DND-41 (cell line): Measurements from ENCODE around the gene FSD2.
"Not testable (repeated sequence)": the region's sequence is repeated elsewhere in the genome, so short reads cannot be mapped to it uniquely, and the experiment has no call there.

Experiments used
- ATAC-seq: fragments of 200-7000 bp; cut with Tn5 transposase; 3 replicates; pipeline ENCODE4 v1.9.1; 2021; ENCODE audit warnings: low read depth; ENCODE audit not compliant: insufficient read depth
- DNase-seq: peaks from one replicate; pipeline ENCODE4 v3.0.0-alpha.2; 2020
- H2AFZ ChIP-seq: 2 replicates; pipeline ENCODE4 v1.6.0; 2012; ENCODE audit warnings: low read depth, low read length
- H3K27ac ChIP-seq: 2 replicates; pipeline ENCODE4 v1.5.1; 2012; ENCODE audit warnings: low read length, inconsistent platforms
- H3K27me3 ChIP-seq: fragments of 200-600 bp; sonication (generic); 2 replicates; pipeline ENCODE4 v1.6.0; 2012; ENCODE audit warnings: low read length, mild to moderate bottlenecking, inconsistent platforms; ENCODE audit not compliant: insufficient read depth, poor library complexity
- H3K36me3 ChIP-seq: 2 replicates; pipeline ENCODE4 v1.5.1; 2012; ENCODE audit warnings: low read length, inconsistent platforms; ENCODE audit not compliant: insufficient read depth
- H3K4me1 ChIP-seq: 2 replicates; pipeline ENCODE4 v1.5.1; 2012; ENCODE audit warnings: mild to moderate bottlenecking, low read length; ENCODE audit not compliant: insufficient read depth
- H3K4me2 ChIP-seq: 2 replicates; pipeline ENCODE4 v1.6.0; 2012; ENCODE audit warnings: mild to moderate bottlenecking, moderate library complexity, low read length, inconsistent platforms; ENCODE audit not compliant: insufficient read depth
- H3K4me3 ChIP-seq, 2 experiments: fragments of 200-600 bp in 1 of 2; shearing (Covaris generic) in 1 of 2; 2 replicates each; pipeline ENCODE4 v1.5.1; 2012 to 2016; ENCODE audit warnings: inconsistent platforms in 2 of 2, low read length in 2 of 2, mild to moderate bottlenecking in 2 of 2, low read depth in 1 of 2, moderate library complexity in 1 of 2
- H3K79me2 ChIP-seq: 2 replicates; pipeline ENCODE4 v1.6.0; 2012; ENCODE audit warnings: low read length, inconsistent platforms; ENCODE audit not compliant: insufficient read depth
- H3K9ac ChIP-seq: 2 replicates; pipeline ENCODE4 v1.6.0; 2012; ENCODE audit warnings: low read depth, mild to moderate bottlenecking, inconsistent platforms, low read length, moderate library complexity
- H3K9me3 ChIP-seq: 2 replicates; pipeline ENCODE4 v1.5.1; 2012; ENCODE audit warnings: low read length, moderate library complexity, mild to moderate bottlenecking, inconsistent platforms; ENCODE audit not compliant: insufficient read depth, severe bottlenecking
- H4K20me1 ChIP-seq: 2 replicates; pipeline ENCODE4 v1.6.0; 2012; ENCODE audit warnings: low read length; ENCODE audit not compliant: insufficient read depth
- EZH2 ChIP-seq: IDR thresholded peaks from 3 replicates; pipeline ENCODE4 v1.6.1; 2012; ENCODE audit warnings: borderline replicate concordance, low read depth, mild to moderate bottlenecking, moderate library complexity, low read length, inconsistent platforms; ENCODE audit not compliant: severe bottlenecking
- TF ChIP-seq, protein P1 (sequence below): IDR thresholded peaks from 2 replicates; pipeline ENCODE4 v1.5.1; 2012; ENCODE audit warnings: borderline replicate concordance, low read length, moderate library complexity, mild to moderate bottlenecking; ENCODE audit not compliant: poor library complexity, severe bottlenecking; ENCODE audit errors: extremely low read depth

Gene FSD2

GRCh38 chr15:82771789-82772607 is 33.9 kb downstream of the FSD2 start:
- Histone ChIP-seq H4K20me1 (no peaks in the 10 kb centered on the region), H3K27me3 (no peaks in the 10 kb centered on the region), H3K9me3 (no peaks in the 10 kb centered on the region), H3K4me2 (no peak overlapping the region), H3K27ac (no peak overlapping the region), H3K36me3 (no peaks in the 10 kb centered on the region), H3K4me3 (no peak overlapping the region), H3K79me2 (no peaks in the 10 kb centered on the region), H2AFZ (no peak overlapping the region), H3K9ac (no peak overlapping the region), H3K4me1 (no peaks in the 10 kb centered on the region)
- DNase-seq: no peak
- ATAC-seq: no peak
- TF ChIP-seq EZH2: no peak
- TF ChIP-seq, protein P1, sequence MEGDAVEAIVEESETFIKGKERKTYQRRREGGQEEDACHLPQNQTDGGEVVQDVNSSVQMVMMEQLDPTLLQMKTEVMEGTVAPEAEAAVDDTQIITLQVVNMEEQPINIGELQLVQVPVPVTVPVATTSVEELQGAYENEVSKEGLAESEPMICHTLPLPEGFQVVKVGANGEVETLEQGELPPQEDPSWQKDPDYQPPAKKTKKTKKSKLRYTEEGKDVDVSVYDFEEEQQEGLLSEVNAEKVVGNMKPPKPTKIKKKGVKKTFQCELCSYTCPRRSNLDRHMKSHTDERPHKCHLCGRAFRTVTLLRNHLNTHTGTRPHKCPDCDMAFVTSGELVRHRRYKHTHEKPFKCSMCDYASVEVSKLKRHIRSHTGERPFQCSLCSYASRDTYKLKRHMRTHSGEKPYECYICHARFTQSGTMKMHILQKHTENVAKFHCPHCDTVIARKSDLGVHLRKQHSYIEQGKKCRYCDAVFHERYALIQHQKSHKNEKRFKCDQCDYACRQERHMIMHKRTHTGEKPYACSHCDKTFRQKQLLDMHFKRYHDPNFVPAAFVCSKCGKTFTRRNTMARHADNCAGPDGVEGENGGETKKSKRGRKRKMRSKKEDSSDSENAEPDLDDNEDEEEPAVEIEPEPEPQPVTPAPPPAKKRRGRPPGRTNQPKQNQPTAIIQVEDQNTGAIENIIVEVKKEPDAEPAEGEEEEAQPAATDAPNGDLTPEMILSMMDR: no peak

DNA sequence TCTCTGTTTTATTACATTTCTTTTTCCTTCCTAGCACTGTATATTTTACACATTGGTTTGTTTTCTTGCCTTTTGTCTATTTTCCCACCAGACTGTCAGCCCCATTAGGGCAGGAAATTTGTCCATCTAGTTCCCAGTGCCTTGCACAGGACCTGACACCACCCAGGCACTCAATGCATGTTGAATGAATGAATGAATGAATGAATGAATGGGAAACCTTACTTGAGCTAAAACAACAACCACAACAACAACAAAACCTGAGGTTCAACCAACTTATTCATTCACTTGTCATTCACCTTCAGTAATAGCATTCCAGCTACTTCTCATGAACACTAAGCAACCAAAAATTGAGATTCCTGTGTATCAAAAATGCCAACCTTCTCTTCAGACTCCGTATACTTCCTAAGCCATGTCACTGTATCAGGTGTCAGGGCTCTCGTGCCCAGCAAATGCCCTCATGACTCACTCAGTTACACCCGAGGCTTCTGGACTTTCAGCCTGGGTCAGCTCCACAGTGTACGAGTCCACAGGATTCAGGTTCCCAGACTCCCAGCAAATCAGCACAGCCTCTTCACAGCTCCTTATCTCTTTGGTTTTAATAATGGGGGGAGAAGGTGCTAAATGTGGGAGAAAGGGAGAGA is 37.3 kb downstream of the FSD2 start:
- Histone ChIP-seq H3K27me3 (no peaks in the 10 kb centered on the region), H3K4me1 (no peaks in the 10 kb centered on the region), H2AFZ (no peak overlapping the region), H3K9ac (no peak overlapping the region), H3K79me2 (no peaks in the 10 kb centered on the region), H4K20me1 (no peaks in the 10 kb centered on the region), H3K4me3 (no peak overlapping the region), H3K36me3 (no peaks in the 10 kb centered on the region), H3K9me3 (no peaks in the 10 kb centered on the region), H3K4me2 (no peak overlapping the region), H3K27ac (no peak overlapping the region)
- no peak for ATAC-seq
- DNase-seq: no peak
- TF ChIP-seq, protein P1: no peak
- no peak for TF ChIP-seq EZH2

GRCh38 chr15:82767163-82767829 is 38.6 kb downstream of the FSD2 start:
- Histone ChIP-seq H2AFZ (no peak overlapping the region), H3K27ac (no peak overlapping the region), H3K4me1 (no peaks in the 10 kb centered on the region), H3K79me2 (no peaks in the 10 kb centered on the region), H3K27me3 (no peaks in the 10 kb centered on the region), H3K9me3 (no peaks in the 10 kb centered on the region), H3K36me3 (no peaks in the 10 kb centered on the region), H3K4me3 (no peak overlapping the region), H3K4me2 (no peak overlapping the region), H4K20me1 (no peaks in the 10 kb centered on the region), H3K9ac (no peak overlapping the region)
- TF ChIP-seq, protein P1: no peak
- no peak for TF ChIP-seq EZH2
- no peak for ATAC-seq
- DNase-seq: no peak

- H3K27ac ChIP-seq, H3K27me3 ChIP-seq, H3K79me2 ChIP-seq, H3K9me3 ChIP-seq, ATAC-seq, H3K4me3 ChIP-seq, H3K4me2 ChIP-seq, H3K36me3 ChIP-seq, H2AFZ ChIP-seq, DNase-seq, H4K20me1 ChIP-seq, H3K4me1 ChIP-seq, H3K9ac ChIP-seq: not testable (repeated sequence)
Measured at GRCh38 chr15:82766201-82766600, 39.7 kb downstream of the FSD2 start.
